ENCODE data around the gene LMTK2.

The LMTK2 gene

GRCh38 chr7:98170966-98171365 is 64.3 kb downstream of the LMTK2 start:
- TF ChIP-seq CTCF (IDR thresholded peaks at IDR 0.05), result no peak

- no peak for TF ChIP-seq CTCF (IDR thresholded peaks at IDR 0.05)
Observed at GRCh38 chr7:98171449-98171848, 64.8 kb downstream of the LMTK2 start.

GRCh38 chr7:98174334-98175259 is 67.9 kb downstream of the LMTK2 start:
- TF ChIP-seq CTCF (IDR thresholded peaks at IDR 0.05), result peak; percentile 48; the same call in 1 of the 2 replicates

GRCh38 chr7:98175260-98175940 is 68.7 kb downstream of the LMTK2 start:
- TF ChIP-seq CTCF (IDR thresholded peaks at IDR 0.05), result no peak

- no peak for TF ChIP-seq CTCF (IDR thresholded peaks at IDR 0.05)
Observed at GRCh38 chr7:98177553-98177952, 70.9 kb downstream of the LMTK2 start.

- TF ChIP-seq CTCF (IDR thresholded peaks at IDR 0.05), result no peak
Observed at GRCh38 chr7:98178321-98178720, 71.7 kb downstream of the LMTK2 start.

GRCh38 chr7:98178762-98179490 is 72.3 kb downstream of the LMTK2 start:
- TF ChIP-seq CTCF (IDR thresholded peaks at IDR 0.05), result no peak

Measured in LNCAP (cell line).